SIG-M5 treated with dmso at 0.1 percent for 504 hours (cell line): ENCODE measurements around the gene KCNG1.

ENCODE experiments used
- DNase-seq: peaks from one replicate; lab custom pipeline; 2025; ENCODE audit not compliant: unreplicated experiment; lab: John Stamatoyannopoulos, UW

Gene KCNG1

GRCh38 chr20:51036226-51036625 is 13.3 kb upstream of the KCNG1 start:
- DNase-seq: no peak

- DNase-seq: no peak
These were observed 12.2 kb upstream of the KCNG1 start for GRCh38 chr20:51034988-51035656.

- no peak for DNase-seq
These were observed 11.6 kb upstream of the KCNG1 start for GRCh38 chr20:51034476-51034875.

DNA sequence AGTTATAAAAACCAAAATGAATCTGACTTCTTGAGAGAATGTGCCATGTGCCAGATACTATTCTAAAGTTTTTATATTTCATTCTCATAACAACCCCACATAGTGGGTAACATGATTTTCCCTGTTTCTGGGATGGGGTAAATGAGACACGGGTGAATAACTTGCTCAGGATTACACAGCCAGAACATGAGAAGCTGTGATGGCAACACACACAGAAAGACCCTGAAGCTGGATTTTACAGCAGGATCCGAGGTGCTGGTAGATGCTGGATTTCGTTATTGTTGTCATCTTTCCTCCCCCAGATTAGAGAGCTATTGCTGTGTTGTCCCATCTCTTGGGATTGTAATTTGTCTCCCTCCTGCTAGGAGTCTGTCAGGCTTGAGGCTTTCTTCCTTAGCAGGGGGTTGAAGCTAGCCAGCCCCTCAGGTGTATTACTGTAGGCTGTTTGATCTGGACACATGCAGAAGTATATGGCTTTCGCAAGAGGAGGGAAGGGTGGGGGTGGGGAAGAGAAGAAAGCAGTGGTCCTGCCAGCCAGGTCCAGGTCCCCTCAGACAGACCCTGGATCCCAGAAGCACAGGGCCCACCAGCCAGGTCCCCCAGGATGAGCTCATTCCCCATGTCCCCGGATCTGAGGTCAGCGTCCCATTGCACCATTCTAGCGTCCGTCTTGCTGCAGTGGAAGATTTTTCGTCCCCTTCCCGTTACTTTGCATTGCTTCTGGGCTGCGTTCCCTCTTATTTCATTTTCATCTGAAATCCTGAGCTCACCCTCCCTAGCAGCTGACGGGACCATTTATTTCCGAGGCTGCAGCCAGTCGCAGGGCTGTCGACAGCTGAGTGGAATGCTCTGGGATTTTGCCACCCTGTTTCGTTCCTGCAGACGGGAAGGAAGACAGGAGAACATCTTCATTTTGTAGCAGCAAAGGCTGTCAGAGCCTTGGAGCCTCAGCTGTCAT is 7.3 kb upstream of the KCNG1 start:
- no peak for DNase-seq

- no peak for DNase-seq
These were observed 6.6 kb upstream of the KCNG1 start for GRCh38 chr20:51029556-51029955.

DNA sequence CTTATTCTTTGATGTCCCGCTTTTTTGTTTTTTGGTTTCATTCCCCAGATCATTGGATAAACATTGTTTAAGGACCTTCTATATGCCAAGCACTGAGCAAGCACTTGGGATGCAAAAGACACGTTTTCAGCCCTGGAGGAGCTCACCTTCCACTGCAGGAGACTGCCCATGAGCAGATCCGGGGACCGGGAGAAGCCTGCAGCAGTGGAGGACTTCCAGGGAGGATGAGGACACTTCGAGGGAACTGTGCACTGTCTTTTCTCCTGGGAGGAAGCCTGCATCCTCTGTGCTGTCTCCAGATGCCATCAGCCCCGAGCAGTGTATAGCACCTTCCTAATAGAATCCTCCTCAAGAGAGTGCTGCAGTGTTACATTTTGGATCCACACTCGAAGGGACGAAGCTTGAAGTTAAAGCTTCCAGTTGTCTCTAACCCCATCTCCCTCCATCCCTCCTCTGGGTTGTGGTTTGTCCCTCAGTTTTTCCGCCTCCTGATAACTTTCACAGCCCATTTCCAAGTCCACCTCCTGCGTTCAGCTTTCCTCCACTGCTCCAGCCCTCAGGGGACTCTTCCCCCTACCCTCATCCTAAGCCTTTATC is 5.8 kb upstream of the KCNG1 start:
- DNase-seq: no peak

DNA sequence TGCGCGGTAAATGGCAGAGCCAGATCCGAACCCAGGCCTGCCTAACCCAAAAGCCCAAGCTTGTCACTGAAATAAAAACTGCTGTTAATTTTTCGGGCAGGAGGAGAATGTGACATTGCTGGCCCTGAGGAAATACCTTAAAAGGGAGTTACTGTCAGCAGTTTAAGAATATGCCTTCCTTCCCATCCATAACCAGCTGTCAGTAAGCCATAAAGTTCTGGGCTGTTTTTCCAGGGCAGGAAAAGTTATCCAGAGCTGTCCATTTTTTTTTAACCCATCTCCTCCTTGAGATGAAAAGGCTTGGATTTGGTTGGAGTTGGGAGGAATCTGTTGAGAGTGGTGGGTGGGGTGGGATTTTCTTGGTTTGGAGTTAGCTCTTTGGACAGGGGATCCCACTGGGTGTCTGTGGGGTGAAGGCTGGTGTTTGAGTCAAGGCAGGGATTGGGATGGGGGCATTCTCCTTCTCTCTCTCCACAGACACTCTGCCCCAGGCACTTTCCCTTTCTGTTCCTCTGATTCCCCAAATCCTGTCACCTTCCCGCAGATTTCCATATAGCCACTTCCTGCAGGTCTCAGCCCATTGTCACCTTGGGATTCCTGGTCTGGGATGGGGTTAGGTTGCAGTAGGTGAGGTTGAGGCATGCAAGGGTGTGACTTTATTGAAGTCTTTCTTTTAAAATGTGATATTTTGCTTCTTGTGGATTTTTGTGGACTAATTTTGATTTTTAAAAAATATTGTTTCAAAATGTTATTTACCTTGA is 4.3 kb upstream of the KCNG1 start:
- DNase-seq: no peak

DNA sequence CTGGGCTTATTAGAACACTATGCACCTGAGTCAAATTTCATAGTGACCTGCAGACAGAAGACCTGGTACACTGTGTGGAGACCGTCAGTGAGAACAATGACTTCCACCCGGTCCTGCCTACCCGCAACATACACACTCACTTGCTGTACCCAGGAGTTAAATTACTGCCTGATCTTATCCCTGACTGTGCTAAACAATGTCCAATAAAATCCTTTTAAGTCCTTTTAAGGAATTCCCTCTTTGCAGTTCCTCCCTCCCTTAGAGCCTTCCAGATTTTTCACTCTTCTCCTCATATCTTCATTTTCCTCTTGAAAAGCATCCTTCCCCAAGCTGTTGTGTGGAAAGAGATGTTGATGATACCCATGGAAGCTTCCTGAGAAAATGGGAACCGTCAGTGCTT is 3.4 kb upstream of the KCNG1 start:
- no peak for DNase-seq

GRCh38 chr20:51024761-51025160 is 1.9 kb upstream of the KCNG1 start:
- DNase-seq: no peak

- DNase-seq: no peak
These were observed 779 bp upstream of the KCNG1 start for GRCh38 chr20:51023617-51024155.

GRCh38 chr20:51022227-51022802 is 592 bp downstream of the KCNG1 start:
- no peak for DNase-seq

GRCh38 chr20:51021067-51022025 is 1.6 kb downstream of the KCNG1 start:
- DNase-seq: no peak

- no peak for DNase-seq
These were observed 2.2 kb downstream of the KCNG1 start for GRCh38 chr20:51020657-51021056.

DNA sequence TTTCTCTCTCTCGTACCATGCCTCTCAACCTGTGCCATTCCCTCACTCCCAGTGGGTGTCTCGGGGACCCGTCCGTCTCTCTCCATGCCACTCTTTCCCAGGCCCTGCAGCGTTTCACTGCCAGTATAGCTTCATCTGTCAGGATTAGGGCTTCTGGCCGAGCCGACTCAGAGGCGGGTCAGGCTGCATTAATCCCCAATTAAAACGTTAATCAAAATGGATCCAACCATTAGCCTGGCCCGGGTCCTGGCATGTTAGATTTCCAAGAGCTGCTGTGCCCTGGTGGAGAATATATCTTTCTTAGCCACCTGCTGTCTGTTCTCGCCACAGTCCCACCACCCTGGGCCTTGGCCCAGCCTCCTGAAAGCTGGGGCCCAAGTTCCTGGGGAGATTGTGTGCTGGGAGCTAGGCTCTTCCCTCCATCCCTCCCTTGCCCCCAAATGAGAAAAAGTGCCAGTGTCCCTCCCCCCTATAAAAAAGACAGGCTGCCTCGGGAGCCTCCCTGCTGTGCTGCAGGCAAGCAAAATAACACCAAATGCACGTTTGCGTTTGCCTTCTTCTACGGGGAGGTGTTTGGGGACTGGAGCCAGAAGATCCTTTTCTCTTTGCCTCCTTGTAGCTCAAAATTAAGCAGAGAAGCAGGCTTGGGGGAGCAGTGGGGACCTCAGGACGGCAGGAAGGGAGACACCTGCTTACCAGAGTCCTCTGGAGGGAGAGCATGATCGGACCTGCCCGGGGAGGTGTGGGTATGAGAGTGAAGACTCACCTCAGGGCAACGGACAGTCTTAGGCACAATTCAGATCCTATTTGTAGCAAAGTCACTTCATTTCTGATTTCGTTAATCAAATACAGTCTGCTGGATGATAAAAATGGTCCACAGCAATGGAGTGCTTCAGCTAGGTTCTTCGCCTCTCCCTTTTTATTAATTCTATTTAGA is 3.0 kb downstream of the KCNG1 start:
- DNase-seq: no peak

- DNase-seq: no peak
These were observed 5.7 kb downstream of the KCNG1 start for GRCh38 chr20:51017251-51017650.

- no peak for DNase-seq
These were observed 6.4 kb downstream of the KCNG1 start for GRCh38 chr20:51016521-51016920.

DNA sequence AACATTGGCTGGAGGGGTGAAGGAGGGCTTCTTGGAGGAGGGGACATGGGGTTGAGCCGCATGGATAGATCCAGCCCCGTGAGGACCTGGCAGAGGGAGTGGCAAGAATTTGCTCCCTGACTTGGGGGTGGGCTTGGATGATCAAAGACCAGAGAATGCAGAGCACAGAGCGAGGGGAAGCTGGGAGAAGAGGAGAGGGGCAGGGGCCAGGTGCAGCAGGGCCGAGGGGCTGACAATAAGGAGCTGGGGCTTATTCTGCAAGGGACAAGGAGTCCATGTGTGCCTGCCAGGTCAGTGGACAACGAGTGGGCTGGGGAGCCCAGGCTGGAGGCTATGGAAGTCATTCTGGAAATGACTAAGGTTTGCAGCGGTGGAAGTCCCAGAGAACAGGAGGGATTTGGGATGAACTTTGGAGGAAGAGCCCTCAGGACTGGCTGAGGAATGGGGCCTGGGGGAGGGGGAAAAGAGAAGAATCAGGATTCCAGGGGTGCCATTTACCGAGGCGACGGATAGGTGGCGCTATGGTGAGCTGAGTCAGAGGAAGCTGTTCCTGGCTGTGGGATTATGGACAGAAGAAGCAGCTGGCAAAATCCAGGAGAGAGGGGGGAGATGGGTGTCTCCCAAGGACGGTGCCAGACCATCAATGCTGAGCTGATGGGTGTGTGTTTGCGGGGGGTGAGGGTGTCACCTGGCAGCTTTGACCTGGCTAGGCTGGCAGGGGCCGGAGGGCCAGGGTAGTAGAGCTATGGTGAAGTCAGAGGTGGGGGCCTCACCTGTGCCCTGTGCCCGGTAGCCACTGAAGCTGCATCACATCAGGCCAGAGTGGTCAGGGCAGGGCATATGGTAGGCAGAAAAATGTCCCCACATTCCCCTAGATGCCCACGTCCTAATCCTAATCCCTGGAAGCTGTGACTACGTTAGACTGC is 7.8 kb downstream of the KCNG1 start:
- peak; percentile 46 for DNase-seq
